Bronchial epithelial cell (primary cell): ENCODE data around the gene DNAL1. TPM values are rescaled to one million over a fixed set of nuclear protein-coding genes. Genes with fewer than 3 reads are reported as not detected.

Experiments used
- DNase-seq: peaks from one replicate; pipeline ENCODE4 v3.0.0-alpha.2; 2010; ENCODE audit warnings: low read depth
- FAIRE-seq: peaks from 2 replicates; lab custom pipeline; 2011; peaks lifted over from hg19 to GRCh38; lab: Jason Lieb, UNC
- H3K27me3 ChIP-seq: 2 replicates; pipeline ENCODE4 v1.5.1; 2011; ENCODE audit warnings: low read length; ENCODE audit not compliant: control insufficient read depth, insufficient read depth
- H3K36me3 ChIP-seq: 2 replicates; pipeline ENCODE4 v1.5.1; 2011; ENCODE audit warnings: low read length; ENCODE audit not compliant: control insufficient read depth, insufficient read depth
- H3K4me3 ChIP-seq: 2 replicates; pipeline ENCODE4 v1.5.1; 2011; ENCODE audit warnings: mild to moderate bottlenecking, low read depth, low read length, control low read depth
- total RNA-seq: library from RNA; depleted of rRNA; stranded (reverse); fragments of >200 nt; gene quantifications from 2 replicates; pipeline ENCODE4 v1.2.1, GENCODE V29; 2014
- TF ChIP-seq, protein P1 (sequence below): IDR thresholded peaks from 2 replicates; pipeline ENCODE4 v1.5.1; 2011; ENCODE audit warnings: mild to moderate bottlenecking, moderate library complexity, low read length, control low read depth, inconsistent platforms; ENCODE audit not compliant: insufficient read depth, severe bottlenecking

The DNAL1 gene
- total RNA-seq, 1 donor from 2014 or later: 5.8 TPM

DNA sequence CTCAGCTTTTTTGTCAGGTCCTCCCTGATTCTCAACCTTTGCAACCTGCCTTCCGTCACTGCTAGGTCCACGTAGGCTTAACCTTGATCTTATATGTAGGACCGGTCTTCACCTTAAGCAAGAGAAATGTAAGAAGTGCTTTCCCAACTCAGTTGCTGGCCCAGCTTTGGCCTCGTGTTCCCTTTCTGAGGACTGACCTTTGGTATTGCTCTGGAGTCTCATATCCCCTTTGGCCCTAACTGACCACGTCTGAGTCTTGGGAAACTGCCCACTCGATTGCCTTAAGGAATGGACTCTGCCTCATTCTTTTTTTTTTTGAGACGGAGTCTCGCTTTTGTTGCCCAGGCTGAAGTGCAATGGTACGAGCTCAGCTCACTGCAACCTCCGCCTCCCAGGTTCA lies 24.5 kb upstream of the DNAL1 start:
- Histone ChIP-seq H3K36me3 (no peaks in the 10 kb centered on the region), H3K27me3 (no peaks in the 10 kb centered on the region), H3K4me3 (no peak overlapping the region)
- DNase-seq (no peak), FAIRE-seq (peak; percentile 18)
- TF ChIP-seq, protein P1, sequence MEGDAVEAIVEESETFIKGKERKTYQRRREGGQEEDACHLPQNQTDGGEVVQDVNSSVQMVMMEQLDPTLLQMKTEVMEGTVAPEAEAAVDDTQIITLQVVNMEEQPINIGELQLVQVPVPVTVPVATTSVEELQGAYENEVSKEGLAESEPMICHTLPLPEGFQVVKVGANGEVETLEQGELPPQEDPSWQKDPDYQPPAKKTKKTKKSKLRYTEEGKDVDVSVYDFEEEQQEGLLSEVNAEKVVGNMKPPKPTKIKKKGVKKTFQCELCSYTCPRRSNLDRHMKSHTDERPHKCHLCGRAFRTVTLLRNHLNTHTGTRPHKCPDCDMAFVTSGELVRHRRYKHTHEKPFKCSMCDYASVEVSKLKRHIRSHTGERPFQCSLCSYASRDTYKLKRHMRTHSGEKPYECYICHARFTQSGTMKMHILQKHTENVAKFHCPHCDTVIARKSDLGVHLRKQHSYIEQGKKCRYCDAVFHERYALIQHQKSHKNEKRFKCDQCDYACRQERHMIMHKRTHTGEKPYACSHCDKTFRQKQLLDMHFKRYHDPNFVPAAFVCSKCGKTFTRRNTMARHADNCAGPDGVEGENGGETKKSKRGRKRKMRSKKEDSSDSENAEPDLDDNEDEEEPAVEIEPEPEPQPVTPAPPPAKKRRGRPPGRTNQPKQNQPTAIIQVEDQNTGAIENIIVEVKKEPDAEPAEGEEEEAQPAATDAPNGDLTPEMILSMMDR: no peak

DNA sequence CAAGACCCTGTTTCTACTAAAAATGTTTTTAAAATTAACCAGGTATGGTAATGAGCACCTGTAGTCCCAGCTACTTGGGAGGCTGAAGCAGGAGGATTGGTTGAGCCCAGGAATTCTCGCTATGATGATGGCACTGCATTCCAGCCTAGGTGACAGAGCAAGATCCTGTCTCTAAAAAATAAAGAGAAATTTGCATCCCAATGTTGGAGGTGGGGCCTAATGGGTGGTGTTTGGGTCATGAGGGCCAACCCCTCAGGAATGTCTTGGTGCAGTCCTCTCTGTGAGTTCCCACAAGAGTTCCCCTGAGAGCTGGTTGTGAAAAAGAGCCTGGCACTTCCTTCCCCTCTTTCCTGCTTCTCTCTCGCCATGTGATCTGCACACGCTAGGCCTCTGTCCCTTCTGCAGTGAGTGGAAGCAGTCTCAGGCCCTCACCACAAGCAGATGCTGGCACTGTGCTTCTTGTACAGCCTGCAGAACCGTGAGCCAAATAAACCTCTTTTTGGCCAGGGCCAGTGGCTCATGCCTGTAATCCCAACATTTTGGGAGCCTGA lies 21.2 kb upstream of the DNAL1 start:
- FAIRE-seq: no peak
- TF ChIP-seq, protein P1: no peak
- Histone ChIP-seq H3K27me3 (no peaks in the 10 kb centered on the region), H3K36me3 (no peaks in the 10 kb centered on the region), H3K4me3 (no peak overlapping the region)
- no peak for DNase-seq

DNA sequence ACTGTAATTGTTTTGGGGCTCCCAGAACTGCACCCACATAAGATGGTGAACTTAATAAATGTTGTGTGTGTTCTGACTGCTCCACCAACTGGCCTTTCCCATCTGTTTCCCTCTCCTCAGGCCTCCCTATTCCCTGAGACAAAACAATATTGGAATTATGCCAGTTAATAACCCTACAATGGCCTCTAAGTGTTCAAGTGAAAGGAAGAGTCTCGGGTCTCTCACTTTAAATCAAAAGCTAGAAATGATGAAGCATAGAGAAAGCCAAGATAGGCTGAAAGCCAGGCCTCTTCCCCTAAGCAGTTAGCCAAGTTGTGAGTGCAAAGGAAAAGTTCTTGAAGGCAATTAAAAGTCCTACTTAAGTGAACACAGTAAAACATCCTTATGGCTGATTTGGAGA lies 19.1 kb upstream of the DNAL1 start:
- Histone ChIP-seq H3K27me3 (no peaks in the 10 kb centered on the region), H3K36me3 (no peaks in the 10 kb centered on the region), H3K4me3 (no peak overlapping the region)
- TF ChIP-seq, protein P1: no peak
- FAIRE-seq (no peak), DNase-seq (no peak)

DNA sequence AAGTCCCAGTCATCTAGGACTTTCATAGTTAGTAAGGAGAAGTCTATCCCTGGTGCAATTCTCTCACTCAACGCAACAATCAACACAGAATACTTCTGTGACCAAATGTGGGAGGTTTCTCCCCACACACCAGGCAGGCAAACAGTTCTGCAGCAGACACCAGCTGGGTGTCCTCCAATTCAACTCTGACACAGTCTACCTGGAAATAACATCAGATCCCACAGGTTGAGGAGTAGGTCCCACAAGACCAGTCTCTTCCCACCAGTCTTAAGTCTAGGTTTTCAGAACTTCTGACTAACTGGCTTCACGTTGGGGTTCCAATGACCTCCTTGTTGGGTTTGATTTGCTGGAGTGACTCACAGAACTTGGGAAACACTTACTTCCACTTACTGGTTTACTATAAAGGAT lies 17.6 kb upstream of the DNAL1 start:
- FAIRE-seq: peak; percentile 52
- DNase-seq: no peak
- TF ChIP-seq, protein P1: no peak
- no peaks in the 10 kb centered on the region for H3K27me3 ChIP-seq
- H3K4me3 ChIP-seq: no peak overlapping the region
- H3K36me3 ChIP-seq: no peaks in the 10 kb centered on the region

DNA sequence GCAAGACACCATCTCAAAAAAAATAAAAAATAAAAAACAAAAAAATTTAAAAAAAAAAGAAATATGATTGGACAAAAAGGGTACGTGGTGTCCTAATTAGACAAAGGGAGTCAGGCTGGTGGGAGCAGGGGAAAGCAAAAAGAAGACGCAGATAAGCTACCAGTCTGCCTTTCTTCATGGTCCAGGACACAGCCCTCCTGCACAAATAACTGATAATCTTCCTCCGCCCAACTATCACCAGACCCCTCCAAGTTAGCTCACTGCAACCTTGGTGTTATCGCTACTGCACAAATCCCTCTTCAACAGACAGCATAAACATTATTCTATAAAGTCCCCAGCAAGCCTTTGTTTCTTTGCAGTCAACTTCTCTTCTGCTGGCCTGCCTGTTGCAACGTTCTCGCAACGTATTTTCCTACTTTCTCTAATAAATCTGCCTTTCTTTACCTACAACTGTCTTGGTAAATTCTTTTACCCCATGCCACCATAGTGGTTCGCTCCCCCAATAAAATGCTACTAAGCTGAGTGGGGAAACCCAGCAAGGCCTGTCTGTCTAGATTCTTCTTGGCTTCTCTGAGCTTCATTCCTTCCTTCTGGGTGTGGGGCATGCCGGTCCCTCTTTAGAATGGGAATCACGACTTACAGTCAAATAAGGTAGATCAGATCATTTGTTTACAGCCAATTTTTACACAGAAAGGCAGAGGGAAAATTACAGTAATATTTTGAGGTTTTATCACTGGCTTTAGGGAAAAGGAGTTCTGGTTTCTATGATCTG lies 14.6 kb upstream of the DNAL1 start:
- no peaks in the 10 kb centered on the region for H3K36me3 ChIP-seq
- H3K27me3 ChIP-seq: no peaks in the 10 kb centered on the region
- FAIRE-seq (no peak), DNase-seq (no peak)
- no peak overlapping the region for H3K4me3 ChIP-seq
- TF ChIP-seq, protein P1: no peak
